GM12801 (cell line): ENCODE measurements around the gene OTULINL.

Source experiments
- CTCF ChIP-seq: IDR thresholded peaks from one replicate; pipeline ENCODE4 v1.5.1; 2011; ENCODE audit warnings: control low read depth; ENCODE audit not compliant: insufficient read length; ENCODE audit errors: extremely low read depth

The OTULINL gene

GRCh38 chr5:14628346-14628745 lies 46.8 kb downstream of the OTULINL start:
- TF ChIP-seq CTCF, result no peak

GRCh38 chr5:14630671-14631070 lies 49.1 kb downstream of the OTULINL start:
- no peak for TF ChIP-seq CTCF

- no peak for TF ChIP-seq CTCF
These were observed 54.1 kb downstream of the OTULINL start for GRCh38 chr5:14635656-14636055.

- TF ChIP-seq CTCF, result no peak
These were observed 59.2 kb downstream of the OTULINL start for GRCh38 chr5:14640765-14641164.

- TF ChIP-seq CTCF, result no peak
These were observed 63.1 kb downstream of the OTULINL start for GRCh38 chr5:14644623-14645237.

GRCh38 chr5:14650052-14650451 lies 68.5 kb downstream of the OTULINL start:
- TF ChIP-seq CTCF, result no peak

GRCh38 chr5:14655146-14655741 lies 73.7 kb downstream of the OTULINL start:
- no peak for TF ChIP-seq CTCF

GRCh38 chr5:14656898-14657297 lies 75.3 kb downstream of the OTULINL start:
- no peak for TF ChIP-seq CTCF
